ENCODE results near the gene CCNL2. TPM values are rescaled to one million over a fixed set of nuclear protein-coding genes. Genes with fewer than 3 reads are reported as not detected.

CCNL2 gene
- total RNA-seq, 2 experiments from 2014 or later, result 274 to 281 TPM

- Histone ChIP-seq H3K36me3 (ENCODE audit: insufficient read depth, low read length) (peaks cover 94% of the 10 kb centered on the region), H3K9me3 (ENCODE audit: control insufficient read depth in 1 of 2, insufficient read depth in 1 of 2, low read length in 2 of 2) (no peaks in the 10 kb centered on the region), H3K27me3 (ENCODE audit: control insufficient read depth in 1 of 2, insufficient read depth in 2 of 2, low read length in 2 of 2) (no peaks in the 10 kb centered on the region), H3K4me3 (ENCODE audit: low read length) (no peak overlapping the region), H3K27ac (ENCODE audit: low read depth in 1 of 2, low read length in 2 of 2) (no peak overlapping the region), H3K4me1 (ENCODE audit: insufficient read depth, low read length) (peaks cover 17% of the 10 kb centered on the region)
- ChIA-PET CTCF (interaction anchor here (1.6 kb wide), 1 partner anchor 15 kb away, joined by 3 read pairs; no protein-coding TSS in a partner anchor), POLR2A (no interaction called here)
- Mint-ChIP-seq H3K4me3 (no peak overlapping the region), H3K27me3 (no peaks in the 10 kb centered on the region), H3K4me1 (ENCODE audit: low read depth) (peaks cover 23% of the 10 kb centered on the region), H3K27ac (no peak overlapping the region), H3K36me3 (ENCODE audit: low read depth) (peaks cover 89% of the 10 kb centered on the region), H3K9me3 (no peaks in the 10 kb centered on the region)
- intact Hi-C loops (cut with DNase I, micrococcal nuclease), result no loop called here
- no peak for DNase-seq
- no peak for ATAC-seq (ENCODE audit: poor library complexity)
- TF ChIP-seq, protein P1, sequence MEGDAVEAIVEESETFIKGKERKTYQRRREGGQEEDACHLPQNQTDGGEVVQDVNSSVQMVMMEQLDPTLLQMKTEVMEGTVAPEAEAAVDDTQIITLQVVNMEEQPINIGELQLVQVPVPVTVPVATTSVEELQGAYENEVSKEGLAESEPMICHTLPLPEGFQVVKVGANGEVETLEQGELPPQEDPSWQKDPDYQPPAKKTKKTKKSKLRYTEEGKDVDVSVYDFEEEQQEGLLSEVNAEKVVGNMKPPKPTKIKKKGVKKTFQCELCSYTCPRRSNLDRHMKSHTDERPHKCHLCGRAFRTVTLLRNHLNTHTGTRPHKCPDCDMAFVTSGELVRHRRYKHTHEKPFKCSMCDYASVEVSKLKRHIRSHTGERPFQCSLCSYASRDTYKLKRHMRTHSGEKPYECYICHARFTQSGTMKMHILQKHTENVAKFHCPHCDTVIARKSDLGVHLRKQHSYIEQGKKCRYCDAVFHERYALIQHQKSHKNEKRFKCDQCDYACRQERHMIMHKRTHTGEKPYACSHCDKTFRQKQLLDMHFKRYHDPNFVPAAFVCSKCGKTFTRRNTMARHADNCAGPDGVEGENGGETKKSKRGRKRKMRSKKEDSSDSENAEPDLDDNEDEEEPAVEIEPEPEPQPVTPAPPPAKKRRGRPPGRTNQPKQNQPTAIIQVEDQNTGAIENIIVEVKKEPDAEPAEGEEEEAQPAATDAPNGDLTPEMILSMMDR (IDR thresholded peaks at IDR 0.05), result no peak
Observed at GRCh38 chr1:1393014-1393413, 6.1 kb downstream of the CCNL2 start.

DNA sequence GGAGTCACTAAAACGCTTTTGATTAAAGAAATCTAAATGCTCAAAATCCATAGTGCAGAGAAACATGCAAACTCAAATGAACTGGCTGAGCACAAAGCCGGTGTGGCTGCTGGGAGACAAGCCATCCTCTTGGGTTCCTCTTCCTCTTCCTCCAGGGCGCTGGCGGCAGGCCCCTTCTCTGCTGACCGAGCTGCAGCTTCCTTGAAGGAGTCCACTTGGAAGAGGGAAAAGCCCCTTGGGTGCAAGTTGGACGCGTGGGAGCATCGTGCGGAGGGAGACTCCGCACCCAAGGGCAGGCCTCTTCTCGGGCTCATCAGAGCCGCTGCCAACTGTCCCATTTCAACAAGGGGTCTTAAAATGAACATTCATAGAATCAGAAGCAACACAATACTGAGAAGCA, 7.9 kb downstream of the CCNL2 start:
- H3K4me1 Mint-ChIP-seq (ENCODE audit: low read depth), result peaks cover 17% of the 10 kb centered on the region
- DNase-seq, result no peak
- no peak overlapping the region for H3K4me3 Mint-ChIP-seq
- H3K27me3 ChIP-seq (ENCODE audit: control insufficient read depth in 1 of 2, insufficient read depth in 2 of 2, low read length in 2 of 2), result no peaks in the 10 kb centered on the region
- H3K27ac ChIP-seq (ENCODE audit: low read depth in 1 of 2, low read length in 2 of 2), result no peak overlapping the region
- ChIA-PET CTCF (interaction anchor here (2.5 kb wide), 1 partner anchor 8 kb away, joined by 5 read pairs; the partner anchor contains the start of gene CCNL2), POLR2A (interaction anchor here (4.2 kb wide), 1 partner anchor 9 kb away, joined by 21 read pairs; the partner anchor contains the start of gene CCNL2)
- no peaks in the 10 kb centered on the region for H3K27me3 Mint-ChIP-seq
- peaks cover 94% of the 10 kb centered on the region for H3K36me3 Mint-ChIP-seq (ENCODE audit: low read depth)
- no peak overlapping the region for H3K27ac Mint-ChIP-seq
- no peaks in the 10 kb centered on the region for H3K9me3 Mint-ChIP-seq
- peaks cover 99% of the 10 kb centered on the region for H3K36me3 ChIP-seq (ENCODE audit: insufficient read depth, low read length)
- peaks cover 5% of the 10 kb centered on the region for H3K4me1 ChIP-seq (ENCODE audit: insufficient read depth, low read length)
- H3K4me3 ChIP-seq (ENCODE audit: low read length), result no peak overlapping the region
- no peak for ATAC-seq (ENCODE audit: poor library complexity)
- H3K9me3 ChIP-seq (ENCODE audit: control insufficient read depth in 1 of 2, insufficient read depth in 1 of 2, low read length in 2 of 2), result no peaks in the 10 kb centered on the region
- intact Hi-C loops (cut with DNase I, micrococcal nuclease), result no loop called here
- TF ChIP-seq, protein P1 (IDR thresholded peaks at IDR 0.05), result no peak

GRCh38 chr1:1390675-1391074, 8.5 kb downstream of the CCNL2 start:
- Histone ChIP-seq H3K36me3 (ENCODE audit: insufficient read depth, low read length) (peaks cover 99% of the 10 kb centered on the region), H3K27me3 (ENCODE audit: control insufficient read depth in 1 of 2, insufficient read depth in 2 of 2, low read length in 2 of 2) (no peaks in the 10 kb centered on the region), H3K4me3 (ENCODE audit: low read length) (no peak overlapping the region), H3K4me1 (ENCODE audit: insufficient read depth, low read length) (peaks cover 5% of the 10 kb centered on the region), H3K9me3 (ENCODE audit: control insufficient read depth in 1 of 2, insufficient read depth in 1 of 2, low read length in 2 of 2) (no peaks in the 10 kb centered on the region), H3K27ac (ENCODE audit: low read depth in 1 of 2, low read length in 2 of 2) (no peak overlapping the region)
- Mint-ChIP-seq H3K4me3 (no peak overlapping the region), H3K27ac (no peak overlapping the region), H3K27me3 (no peaks in the 10 kb centered on the region), H3K4me1 (ENCODE audit: low read depth) (peaks cover 16% of the 10 kb centered on the region), H3K36me3 (ENCODE audit: low read depth) (peaks cover 97% of the 10 kb centered on the region), H3K9me3 (no peaks in the 10 kb centered on the region)
- POLR2A ChIA-PET, result interaction anchor here (4.2 kb wide), 1 partner anchor 9 kb away, joined by 21 read pairs; the partner anchor contains the start of gene CCNL2
- CTCF ChIA-PET, result interaction anchor here (0.6 to 2.5 kb wide), 2 partner anchors 9 to 13 kb away, joined by 3 to 5 read pairs; partner anchors contain the start of gene CCNL2
- intact Hi-C loops (cut with DNase I, micrococcal nuclease), result no loop called here
- no peak for DNase-seq
- TF ChIP-seq, protein P1 (IDR thresholded peaks at IDR 0.05), result no peak
- ATAC-seq (ENCODE audit: poor library complexity), result no peak

All from CD4-positive, alpha-beta T cell (primary cell).